GM23338 (cell line): ENCODE measurements around the gene DEFB127.

ENCODE experiments used
- CTCF ChIP-seq, 2 experiments: fragments of 200-600 bp in 1 of 2; sonication (generic) in 1 of 2; conservative IDR thresholded peaks; 2 replicates each; pipeline versions ENCODE4 v1.5.1 to v1.6.1; 2016 to 2017; ENCODE audit warnings: antibody characterized with exemption in 2 of 2, low read depth in 2 of 2, mild to moderate bottlenecking in 2 of 2, moderate library complexity in 1 of 2
- EZH2 ChIP-seq: fragments of 200-600 bp; sonication (generic); IDR thresholded peaks from one replicate; pipeline ENCODE4 v1.8.0; 2017; ENCODE audit warnings: antibody characterized with exemption, mild to moderate bottlenecking, low read depth; ENCODE audit not compliant: unreplicated experiment
- EZH2phosphoT487 ChIP-seq: fragments of 200-600 bp; sonication (generic); IDR thresholded peaks from one replicate; pipeline ENCODE4 v1.8.1; 2018; ENCODE audit warnings: antibody characterized with exemption; ENCODE audit not compliant: unreplicated experiment
- JUNB ChIP-seq: IDR thresholded peaks from one replicate; pipeline ENCODE4 v1.6.1; 2016; ENCODE audit warnings: antibody characterized with exemption; ENCODE audit not compliant: unreplicated experiment
- POLR2AphosphoS5 ChIP-seq: IDR thresholded peaks from 2 replicates; pipeline ENCODE4 v1.6.1; 2016; ENCODE audit warnings: antibody characterized with exemption, low read depth
- REST ChIP-seq: IDR thresholded peaks from one replicate; pipeline ENCODE4 v1.6.1; 2018; ENCODE audit warnings: antibody characterized with exemption; ENCODE audit not compliant: unreplicated experiment
- STAT1 ChIP-seq: IDR thresholded peaks from one replicate; pipeline ENCODE4 v1.6.1; 2016; ENCODE audit warnings: antibody characterized with exemption; ENCODE audit not compliant: unreplicated experiment
- ZNF114 ChIP-seq: fragments of 250-450 bp; sonication (Bioruptor Pico); IDR thresholded peaks from 2 replicates; pipeline ENCODE4 v1.5.0; 2020; ENCODE audit warnings: mild to moderate bottlenecking, moderate library complexity

- TF ChIP-seq POLR2AphosphoS5 = no peak
- no peak for TF ChIP-seq CTCF (conservative IDR thresholded peaks at IDR 0.05; ENCODE audit: low read depth in 2 of 2)
- no peak for TF ChIP-seq EZH2
- no peak for TF ChIP-seq EZH2phosphoT487
- no peak for TF ChIP-seq REST
- TF ChIP-seq JUNB = no peak
- no peak for TF ChIP-seq STAT1
- TF ChIP-seq ZNF114 (CRISPR knock-in tag) = no peak
Observed at GRCh38 chr20:198225-198624, 41.0 kb downstream of the DEFB127 start.
